Glutamatergic neuron (in vitro differentiated cells): ENCODE data around the gene OR5K1. TPM values are rescaled to one million over a fixed set of nuclear protein-coding genes. Genes with fewer than 3 reads are reported as not detected.

ENCODE experiments used
- DNase-seq: peaks from one replicate; pipeline ENCODE4 v3.0.0; 2022
- H3K27ac Mint-ChIP-seq: one replicate; pipeline ENCODE4 v1.8.0; 2020; ENCODE audit warnings: mild to moderate bottlenecking, mixed read lengths, inconsistent platforms; ENCODE audit not compliant: unreplicated experiment
- H3K27me3 Mint-ChIP-seq: one replicate; pipeline ENCODE4 v1.8.0; 2020; ENCODE audit warnings: mild to moderate bottlenecking, moderate library complexity, mixed read lengths, inconsistent platforms; ENCODE audit not compliant: unreplicated experiment
- H3K36me3 Mint-ChIP-seq: one replicate; pipeline ENCODE4 v1.8.0; 2020; ENCODE audit warnings: mild to moderate bottlenecking, mixed read lengths, inconsistent platforms; ENCODE audit not compliant: unreplicated experiment
- H3K4me1 Mint-ChIP-seq: one replicate; pipeline ENCODE4 v1.8.0; 2020; ENCODE audit warnings: mild to moderate bottlenecking, low read depth, mixed read lengths, inconsistent platforms; ENCODE audit not compliant: unreplicated experiment
- H3K4me3 Mint-ChIP-seq: one replicate; pipeline ENCODE4 v1.8.0; 2020; ENCODE audit warnings: mild to moderate bottlenecking, mixed read lengths, inconsistent platforms; ENCODE audit not compliant: unreplicated experiment
- H3K9me3 Mint-ChIP-seq: one replicate; pipeline ENCODE4 v1.8.0; 2020; ENCODE audit warnings: mild to moderate bottlenecking, moderate library complexity, mixed read lengths, inconsistent platforms; ENCODE audit not compliant: unreplicated experiment
- CTCF ChIP-seq: fragments of 200-600 bp; sonication (generic); IDR thresholded peaks from one replicate; pipeline ENCODE4 v1.5.0; 2021; ENCODE audit not compliant: partially characterized antibody, unreplicated experiment
- total RNA-seq: library from RNA; stranded (reverse); fragmentation: NEBNext Ultra II Directional; extraction: Animal tissue kit (Norgen Biotek cat#: 25700); gene quantifications from one replicate; pipeline ENCODE4 v1.2.1, GENCODE V29; 2021; ENCODE audit not compliant: unreplicated experiment

The OR5K1 gene
- total RNA-seq, 1 donor from 2014 or later: not detected

- Mint-ChIP-seq H3K9me3 (no peaks in the 10 kb centered on the region), H3K36me3 (no peaks in the 10 kb centered on the region), H3K4me1 (peaks cover 5% of the 10 kb centered on the region), H3K4me3 (no peak overlapping the region), H3K27ac (no peak overlapping the region), H3K27me3 (no peaks in the 10 kb centered on the region)
- no peak for DNase-seq
- TF ChIP-seq CTCF: no peak
Observed at GRCh38 chr3:98519351-98519750, 56.4 kb downstream of the OR5K1 start.

GRCh38 chr3:98521897-98522543 is 59.0 kb downstream of the OR5K1 start:
- Mint-ChIP-seq H3K27ac (peak overlapping the region; percentile 87), H3K36me3 (no peaks in the 10 kb centered on the region), H3K4me1 (peaks cover 5% of the 10 kb centered on the region), H3K4me3 (peak overlapping the region; percentile 95), H3K27me3 (no peaks in the 10 kb centered on the region), H3K9me3 (no peaks in the 10 kb centered on the region)
- peak; percentile 22 for DNase-seq
- TF ChIP-seq CTCF: no peak

Other genes starting within 250 kb of the OR5K1 start
- gene OR5H6, start 199.0 kb upstream of the OR5K1 start, total RNA-seq: not detected
- gene OR5H2, start 180.7 kb upstream of the OR5K1 start, total RNA-seq: not detected
- gene OR5K4, start 109.3 kb upstream of the OR5K1 start, total RNA-seq: not detected
- not detected for gene OR5K3, start 72.5 kb upstream of the OR5K1 start, total RNA-seq
- gene OR5K2, start 34.5 kb downstream of the OR5K1 start, total RNA-seq: not detected
- 164 TPM for gene CLDND1, start 59.7 kb downstream of the OR5K1 start, total RNA-seq
- gene GPR15, start 68.8 kb downstream of the OR5K1 start, total RNA-seq: not detected
- gene CPOX, start 130.4 kb downstream of the OR5K1 start, total RNA-seq: 11.5 TPM